Activated naive CD8-positive, alpha-beta T cell treated with anti-CD3 and anti-CD28 coated beads, Interleukin-2, amount 50 U/mL, for 16 hours (primary cell): ENCODE measurements around the gene APOBEC3C.
A peak's percentile ranks its signal among the peaks of the same experiment; 100 is the strongest.
"Not testable (repeated sequence)": the region's sequence is repeated elsewhere in the genome, so short reads cannot be mapped to it uniquely, and the experiment has no call there.

Experiments
- DNase-seq: peaks from one replicate; pipeline ENCODE4 v3.0.0-alpha.2; 2020; ENCODE audit warnings: low read depth, low spot score

Gene APOBEC3C

DNA sequence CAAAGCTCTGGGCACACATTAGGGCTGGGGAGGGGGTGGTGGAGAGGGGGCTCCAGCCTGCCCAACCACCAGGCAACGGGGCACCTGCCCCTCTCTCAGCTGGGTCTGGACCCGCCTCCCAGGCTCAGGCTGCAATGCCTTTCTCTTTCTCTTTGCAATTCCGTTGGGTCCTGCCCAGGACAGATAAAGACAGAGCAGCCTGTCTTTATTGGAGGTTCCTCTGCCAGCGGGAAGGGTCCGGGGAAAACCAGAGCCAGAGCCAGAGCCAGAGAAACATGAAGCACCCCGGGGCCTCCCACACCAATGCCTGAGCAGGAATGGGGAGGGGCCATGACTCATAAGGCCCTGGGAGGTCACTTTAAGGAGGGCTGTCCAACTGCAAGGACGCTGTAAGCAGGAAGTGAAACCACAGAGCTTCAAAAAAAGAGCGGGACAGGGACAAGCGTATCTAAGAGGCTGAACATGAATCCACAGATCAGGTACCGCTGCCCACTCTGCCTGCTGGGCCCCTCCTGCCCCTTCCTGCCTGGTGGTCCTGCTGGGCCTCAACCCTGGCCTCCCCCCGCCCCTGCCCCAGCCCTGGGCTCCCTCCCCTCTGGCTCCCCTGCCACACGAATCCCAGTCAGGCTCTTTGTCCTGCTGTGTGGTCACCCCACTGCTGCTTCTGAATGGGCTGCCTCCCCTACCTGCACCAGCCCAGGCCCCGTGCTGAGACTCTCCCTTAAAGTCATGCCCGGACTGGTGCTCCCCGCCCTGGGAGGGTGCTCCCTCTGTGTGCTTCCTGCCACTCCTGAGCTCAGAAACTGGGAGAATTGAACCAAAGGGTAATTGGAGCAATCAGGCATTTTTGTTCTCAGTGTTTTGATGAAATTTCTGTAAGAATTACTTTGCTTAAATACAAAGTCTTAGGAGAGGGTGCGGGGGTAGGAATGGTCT is 31.8 kb upstream of the APOBEC3C start, which contains the start of gene APOBEC3B:
Gene APOBEC3B, plus strand, starts transcription at position 356 of the 936 bp plus-strand sequence. Its CDS starts 107 bp downstream, at position 463.
- DNase-seq, result no peak

- DNase-seq, result no peak
Measured at GRCh38 chr22:38984224-38984623, 29.8 kb upstream of the APOBEC3C start.

DNA sequence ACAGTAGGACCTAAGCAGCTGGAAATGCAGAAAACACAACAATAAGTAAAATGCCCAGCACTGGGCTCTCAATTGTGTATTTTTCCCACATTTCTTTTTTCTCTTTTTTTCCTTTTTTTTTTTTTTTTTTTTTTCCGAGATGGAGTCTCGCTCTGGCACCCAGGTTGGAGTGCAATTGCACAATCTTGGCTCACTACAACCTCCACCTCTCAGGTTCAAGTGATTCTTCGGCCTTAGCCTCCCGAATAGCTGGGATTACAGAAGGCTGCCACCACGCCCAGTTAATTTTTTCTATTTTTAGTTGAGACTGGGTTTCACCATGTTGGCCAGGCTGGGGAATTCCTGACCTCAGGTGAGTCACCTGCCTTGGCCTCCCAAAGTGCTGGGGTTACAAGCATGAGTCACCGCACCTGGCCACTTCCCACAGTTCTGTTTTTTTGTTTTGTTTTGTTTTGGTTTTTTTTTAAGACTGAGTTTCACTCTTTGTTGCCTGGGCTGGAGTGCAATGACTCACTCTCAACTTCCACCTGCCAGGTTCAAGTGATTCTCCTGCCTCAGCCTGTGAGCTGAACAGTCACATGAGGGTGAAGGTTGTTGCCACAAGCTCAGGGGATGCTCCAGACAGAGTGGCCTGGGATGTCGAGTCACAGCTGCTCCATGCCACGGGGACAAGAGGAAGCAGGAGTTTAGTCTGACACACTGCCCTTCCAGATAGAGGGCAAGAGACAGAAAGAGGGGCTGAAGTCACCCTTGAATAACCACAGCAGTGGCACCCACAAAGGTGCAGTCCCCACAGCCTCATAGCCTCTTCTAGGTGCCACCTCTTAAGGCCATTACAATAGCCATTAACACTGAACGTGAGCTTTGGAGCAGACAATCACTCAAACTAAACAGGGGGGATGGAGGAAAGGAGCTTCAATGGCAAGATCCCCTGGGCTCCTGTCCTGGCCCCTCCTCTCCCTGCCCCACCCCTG is 29.0 kb upstream of the APOBEC3C start:
- DNase-seq, result peak; percentile 29

GRCh38 chr22:38986629-38987028 is 27.4 kb upstream of the APOBEC3C start:
- DNase-seq, result no peak

- no peak for DNase-seq
Measured at GRCh38 chr22:38987171-38987895, 26.7 kb upstream of the APOBEC3C start.

DNA sequence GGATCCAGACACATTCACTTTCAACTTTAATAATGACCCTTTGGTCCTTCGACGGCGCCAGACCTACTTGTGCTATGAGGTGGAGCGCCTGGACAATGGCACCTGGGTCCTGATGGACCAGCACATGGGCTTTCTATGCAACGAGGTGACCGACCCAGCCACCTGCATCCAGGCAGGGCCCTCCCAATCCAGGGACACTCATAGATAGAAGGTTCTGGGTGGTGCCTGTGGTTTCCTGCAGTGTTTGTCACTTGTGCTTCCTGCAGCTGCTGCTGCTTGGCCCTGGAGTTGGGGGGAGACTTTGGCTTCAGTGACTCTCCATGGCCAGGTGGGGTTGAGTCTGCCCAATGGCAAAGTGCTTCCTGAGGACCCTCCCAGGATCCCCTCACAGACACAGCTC is 24.6 kb upstream of the APOBEC3C start:
- DNase-seq, result no peak

GRCh38 chr22:38992871-38993371 is 21.1 kb upstream of the APOBEC3C start:
- not testable (repeated sequence) for DNase-seq

GRCh38 chr22:38996105-38996504 is 18.0 kb upstream of the APOBEC3C start:
- DNase-seq, result no peak

DNA sequence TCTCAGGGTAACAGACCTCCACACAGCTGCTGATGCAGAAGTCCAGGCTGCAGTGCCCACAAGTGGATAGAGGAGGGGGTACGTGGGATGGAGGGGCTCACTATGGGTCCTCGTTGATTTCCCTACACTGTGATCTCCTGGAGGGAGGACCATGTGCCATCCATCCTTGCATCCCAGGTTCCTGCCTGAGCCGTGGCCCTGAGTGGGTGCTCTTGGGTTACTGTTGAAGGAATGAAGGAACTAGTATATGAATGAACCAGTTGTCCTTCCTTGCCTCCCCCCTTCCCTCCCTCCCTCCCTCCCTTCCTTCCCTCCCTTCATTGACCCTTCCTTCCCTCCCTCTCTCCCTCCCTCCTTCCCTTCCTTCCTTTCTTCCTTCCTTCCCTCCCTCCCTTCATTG is 16.5 kb upstream of the APOBEC3C start:
- no peak for DNase-seq

DNA sequence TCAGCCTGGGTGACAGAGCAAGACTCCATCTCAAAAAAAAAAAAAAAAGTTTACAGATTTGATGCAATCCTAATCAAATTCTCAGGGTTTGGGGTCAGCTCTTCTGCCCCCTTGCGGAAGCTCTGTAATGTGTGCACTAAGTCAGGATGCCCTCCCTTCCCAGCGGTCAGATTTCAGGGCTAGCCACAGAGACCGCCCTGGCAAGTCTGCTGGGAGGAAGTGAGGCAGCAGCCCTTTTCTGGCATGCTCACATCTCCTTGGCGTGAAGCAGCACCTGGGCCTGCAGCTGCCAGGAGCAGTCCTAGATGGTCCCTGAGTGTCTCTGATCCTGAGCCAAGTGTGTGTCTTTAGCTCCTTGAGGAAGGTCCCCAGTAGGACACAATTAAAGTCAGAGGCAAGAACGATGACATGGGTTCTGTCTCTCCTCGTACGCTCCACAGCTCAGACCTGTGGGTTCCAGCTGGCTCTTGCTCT is 10.9 kb upstream of the APOBEC3C start:
- peak; percentile 43 for DNase-seq

- DNase-seq, result no peak
Measured at GRCh38 chr22:39007177-39007576, 6.9 kb upstream of the APOBEC3C start.

DNA sequence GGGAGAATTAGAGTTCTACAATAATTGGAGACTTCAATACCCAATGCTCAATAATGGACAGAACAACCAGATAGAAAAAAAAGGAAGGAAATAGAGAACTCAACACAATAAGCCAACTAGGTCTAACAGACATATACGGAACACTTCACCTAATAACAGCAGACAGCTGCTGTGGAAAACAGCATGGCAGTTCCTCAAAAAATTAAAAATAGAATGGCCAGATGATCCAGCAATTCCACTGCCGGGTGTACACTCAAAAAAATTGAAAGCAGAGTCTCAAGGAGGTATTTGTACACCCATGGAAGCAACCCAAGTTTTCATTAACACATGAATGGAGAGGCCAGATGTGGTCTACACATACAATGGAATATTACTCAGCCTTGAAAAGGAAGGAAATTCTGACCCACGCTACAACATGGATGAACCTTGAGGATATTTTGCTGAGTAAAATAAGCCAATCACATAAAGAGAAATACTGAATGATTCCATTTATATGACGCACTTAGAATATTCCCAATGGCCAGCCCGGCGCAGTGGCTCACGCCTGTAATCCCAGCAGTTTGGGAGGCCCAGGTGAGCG is 5.7 kb upstream of the APOBEC3C start:
- DNase-seq, result not testable (repeated sequence)

GRCh38 chr22:39010946-39011345 is 3.1 kb upstream of the APOBEC3C start:
- DNase-seq, result no peak

DNA sequence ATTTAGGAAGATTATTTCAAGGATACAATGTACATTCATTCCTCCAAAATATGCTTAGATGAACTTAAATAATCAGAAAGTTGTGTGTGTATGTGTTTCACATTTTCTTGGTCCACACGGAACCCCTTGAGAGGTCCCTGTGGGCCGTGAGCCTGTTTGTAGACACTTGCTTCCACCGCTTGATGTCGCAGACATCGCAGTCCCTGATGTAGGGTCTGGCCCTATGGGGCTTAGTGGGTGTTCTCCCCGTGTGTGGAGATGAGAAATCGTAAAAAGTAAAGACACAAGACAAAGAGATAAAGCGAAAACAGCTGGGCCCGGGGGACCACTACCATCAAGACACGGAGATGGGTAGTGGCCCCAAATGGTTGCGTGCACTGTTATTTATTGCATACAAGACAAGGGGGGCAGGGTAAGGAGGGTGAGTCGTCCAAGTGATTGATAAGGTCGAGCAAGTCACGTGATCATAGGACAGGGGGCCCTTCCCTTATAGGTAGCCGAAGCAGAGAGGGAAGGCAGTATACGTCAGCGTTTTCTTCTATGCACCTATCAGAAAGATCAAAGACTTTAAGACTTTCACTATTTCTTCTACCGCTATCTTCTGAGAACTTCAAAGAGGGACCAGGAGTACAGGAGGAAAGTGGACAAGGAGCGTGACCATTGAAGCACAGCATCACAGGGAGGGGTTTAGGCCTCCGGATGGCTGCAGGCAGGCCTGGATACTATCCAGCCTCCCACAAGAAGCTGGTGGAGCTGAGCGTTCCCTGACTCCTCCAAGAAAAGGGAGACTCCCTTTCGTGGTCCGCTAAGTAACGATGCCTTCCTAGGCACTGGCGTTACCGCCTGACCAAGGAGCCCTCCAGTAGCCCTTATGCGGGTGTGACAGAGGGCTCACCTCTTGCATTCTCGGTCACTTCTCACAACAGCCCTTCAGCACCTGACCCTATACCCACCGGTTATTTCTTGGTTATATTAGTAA is 1.2 kb upstream of the APOBEC3C start:
- DNase-seq, result no peak

- not testable (repeated sequence) for DNase-seq
Measured at GRCh38 chr22:39013561-39013941, 506 bp upstream of the APOBEC3C start.

GRCh38 chr22:39014723-39015121 is 665 bp downstream of the APOBEC3C start:
- DNase-seq, result not testable (repeated sequence)

- no peak for DNase-seq
Measured at GRCh38 chr22:39016592-39016991, 2.5 kb downstream of the APOBEC3C start.

DNA sequence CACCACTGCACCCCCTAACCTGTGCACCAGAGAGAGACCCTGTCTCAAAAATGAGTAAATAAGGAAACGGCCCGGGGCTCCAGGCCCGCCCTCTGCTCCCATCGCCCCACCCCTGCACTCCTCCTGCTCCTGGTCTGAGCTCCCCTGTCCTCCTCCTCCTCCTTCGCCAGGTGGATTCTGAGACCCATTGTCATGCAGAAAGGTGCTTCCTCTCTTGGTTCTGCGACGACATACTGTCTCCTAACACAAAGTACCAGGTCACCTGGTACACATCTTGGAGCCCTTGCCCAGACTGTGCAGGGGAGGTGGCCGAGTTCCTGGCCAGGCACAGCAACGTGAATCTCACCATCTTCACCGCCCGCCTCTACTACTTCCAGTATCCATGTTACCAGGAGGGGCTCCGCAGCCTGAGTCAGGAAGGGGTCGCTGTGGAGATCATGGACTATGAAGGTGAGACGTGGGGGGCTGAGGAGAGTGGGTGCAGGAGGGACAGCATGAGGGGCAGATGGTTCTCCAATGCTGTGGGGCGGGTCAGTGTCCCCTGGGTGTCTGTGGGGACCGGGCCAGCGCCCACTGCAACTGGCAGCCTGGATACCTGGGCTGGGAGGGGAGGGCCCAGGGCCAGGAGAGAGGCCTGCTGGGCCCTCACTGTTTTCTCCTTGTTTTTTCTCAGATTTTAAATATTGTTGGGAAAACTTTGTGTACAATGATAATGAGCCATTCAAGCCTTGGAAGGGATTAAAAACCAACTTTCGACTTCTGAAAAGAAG is 3.7 kb downstream of the APOBEC3C start:
- DNase-seq, result no peak
